H9 (cell line): ENCODE results near the gene ACCSL. TPM values are rescaled to one million over a fixed set of nuclear protein-coding genes. Genes with fewer than 3 reads are reported as not detected.

Experiments used
- DNase-seq: peaks from one replicate; pipeline ENCODE4 v3.0.0-alpha.2; 2017
- H2AFZ ChIP-seq: one replicate; pipeline ENCODE4 v1.6.1; 2013; ENCODE audit warnings: mild to moderate bottlenecking, low read length, control low read depth, moderate library complexity
- H2AK5ac ChIP-seq: 2 replicates; pipeline ENCODE4 v1.6.1; 2013; ENCODE audit warnings: low read length, control low read depth, mixed read lengths; ENCODE audit not compliant: insufficient read length
- H2BK120ac ChIP-seq: one replicate; pipeline ENCODE4 v1.6.1; 2013; ENCODE audit warnings: low read depth, mild to moderate bottlenecking, low read length, control low read depth, inconsistent platforms; ENCODE audit not compliant: poor library complexity, severe bottlenecking
- H2BK12ac ChIP-seq: 2 replicates; pipeline ENCODE4 v1.6.1; 2013; ENCODE audit warnings: low read length, control low read depth, mixed read lengths, low read depth; ENCODE audit not compliant: insufficient read length
- H2BK15ac ChIP-seq: 2 replicates; pipeline ENCODE4 v1.6.1; 2013; ENCODE audit warnings: low read depth, low read length, control low read depth
- H2BK20ac ChIP-seq: one replicate; pipeline ENCODE4 v1.6.1; 2013; ENCODE audit warnings: low read depth, mild to moderate bottlenecking, low read length, control low read depth, inconsistent platforms; ENCODE audit not compliant: poor library complexity, severe bottlenecking
- H2BK5ac ChIP-seq: 2 replicates; pipeline ENCODE4 v1.6.1; 2013; ENCODE audit warnings: low read length, control low read depth, mixed read lengths; ENCODE audit not compliant: insufficient read length
- H3K14ac ChIP-seq: 2 replicates; pipeline ENCODE4 v1.6.1; 2013; ENCODE audit warnings: low read length, control low read depth; ENCODE audit not compliant: insufficient read depth
- H3K18ac ChIP-seq: 2 replicates; pipeline ENCODE4 v1.6.1; 2013; ENCODE audit warnings: low read depth, mild to moderate bottlenecking, mixed read lengths, low read length, control low read depth; ENCODE audit not compliant: insufficient read length
- H3K23ac ChIP-seq: 2 replicates; pipeline ENCODE4 v1.6.1; 2013; ENCODE audit warnings: low read length, control low read depth, mixed read lengths, low read depth; ENCODE audit not compliant: insufficient read length
- H3K23me2 ChIP-seq: 2 replicates; pipeline ENCODE4 v1.6.1; 2013; ENCODE audit warnings: low read depth, mild to moderate bottlenecking, mixed read lengths, low read length, control low read depth; ENCODE audit not compliant: insufficient read length, poor library complexity, severe bottlenecking
- H3K27ac ChIP-seq: 2 replicates; pipeline ENCODE4 v1.5.1; 2013; ENCODE audit warnings: low read length, control low read depth, mixed read lengths, low read depth; ENCODE audit not compliant: insufficient read length
- H3K27me3 ChIP-seq: 2 replicates; pipeline ENCODE4 v1.6.1; 2013; ENCODE audit warnings: low read length, control low read depth, inconsistent platforms; ENCODE audit not compliant: insufficient read depth
- H3K4ac ChIP-seq: 2 replicates; pipeline ENCODE4 v1.6.1; 2013; ENCODE audit warnings: low read depth, mild to moderate bottlenecking, control low read depth, inconsistent platforms, low read length, moderate library complexity
- H3K4me1 ChIP-seq: 2 replicates; pipeline ENCODE4 v1.6.1; 2013; ENCODE audit warnings: low read length, control low read depth, inconsistent platforms; ENCODE audit not compliant: insufficient read depth
- H3K4me2 ChIP-seq: 2 replicates; pipeline ENCODE4 v1.6.1; 2013; ENCODE audit warnings: low read length, control low read depth, mixed read lengths; ENCODE audit not compliant: insufficient read length, insufficient read depth
- H3K56ac ChIP-seq: 2 replicates; pipeline ENCODE4 v1.6.1; 2013; ENCODE audit warnings: low read depth, mild to moderate bottlenecking, mixed read lengths, low read length, control low read depth; ENCODE audit not compliant: insufficient read length
- H3K79me1 ChIP-seq: 2 replicates; pipeline ENCODE4 v1.6.1; 2013; ENCODE audit warnings: low read depth, mild to moderate bottlenecking, moderate library complexity, low read length, control low read depth, inconsistent platforms; ENCODE audit not compliant: insufficient read depth, poor library complexity, severe bottlenecking
- H3K79me2 ChIP-seq: 2 replicates; pipeline ENCODE4 v1.6.1; 2013; ENCODE audit warnings: low read length, control low read depth, inconsistent platforms; ENCODE audit not compliant: insufficient read depth
- H3K9ac ChIP-seq: 2 replicates; pipeline ENCODE4 v1.6.1; 2013; ENCODE audit warnings: low read length, control low read depth, mixed read lengths; ENCODE audit not compliant: insufficient read length; ENCODE audit errors: extremely low read depth
- H3K9me3 ChIP-seq: one replicate; pipeline ENCODE4 v1.6.1; 2013; ENCODE audit warnings: low read depth, low read length, inconsistent platforms; ENCODE audit not compliant: control insufficient read depth
- H3T11ph ChIP-seq: one replicate; pipeline ENCODE4 v1.6.1; 2013; ENCODE audit warnings: mild to moderate bottlenecking, low read length, control low read depth, inconsistent platforms
- H4K20me1 ChIP-seq: one replicate; pipeline ENCODE4 v1.6.1; 2013; ENCODE audit not compliant: control insufficient read depth, insufficient read length, insufficient read depth
- H4K5ac ChIP-seq: 2 replicates; pipeline ENCODE4 v1.6.1; 2013; ENCODE audit warnings: low read depth, mild to moderate bottlenecking, mixed read lengths, low read length, control low read depth; ENCODE audit not compliant: insufficient read length
- H4K8ac ChIP-seq: replicated peaks from 2 replicates; pipeline ENCODE4 v1.6.1; 2013; ENCODE audit warnings: low read length, control low read depth, mixed read lengths, low read depth; ENCODE audit not compliant: insufficient read length
- H4K91ac ChIP-seq: 2 replicates; pipeline ENCODE4 v1.6.1; 2013; ENCODE audit warnings: low read depth, mild to moderate bottlenecking, moderate library complexity, mixed read lengths, low read length, control low read depth; ENCODE audit not compliant: insufficient read length
- H3K27ac Mint-ChIP-seq, 3 experiments: 2 replicates in 2 of 3; 3 replicates in 1 of 3; pipeline ENCODE4 v1.8.0; 2020 to 2021; ENCODE audit warnings: mixed read lengths in 3 of 3, mild to moderate bottlenecking in 1 of 3, moderate library complexity in 1 of 3
- H3K27me3 Mint-ChIP-seq: 2 replicates; pipeline ENCODE4 v1.8.0; 2021; ENCODE audit warnings: low read depth, mild to moderate bottlenecking, moderate library complexity, mixed read lengths
- H3K36me3 Mint-ChIP-seq, 3 experiments: 2 replicates in 2 of 3; 3 replicates in 1 of 3; pipeline ENCODE4 v1.8.0; 2020 to 2021; ENCODE audit warnings: low read depth in 3 of 3, mixed read lengths in 3 of 3; ENCODE audit not compliant: insufficient read depth in 1 of 3
- H3K4me1 Mint-ChIP-seq, 2 experiments: 2 replicates each; pipeline ENCODE4 v1.8.0; 2020; ENCODE audit warnings: mixed read lengths in 2 of 2
- H3K4me3 Mint-ChIP-seq, 2 experiments: 2 replicates in 1 of 2; 3 replicates in 1 of 2; pipeline ENCODE4 v1.8.0; 2020 to 2021; ENCODE audit warnings: mild to moderate bottlenecking in 2 of 2, mixed read lengths in 2 of 2, moderate library complexity in 1 of 2
- H3K9me3 Mint-ChIP-seq, 2 experiments: 2 replicates in 1 of 2; 3 replicates in 1 of 2; pipeline ENCODE4 v1.8.0; 2020; ENCODE audit warnings: mild to moderate bottlenecking in 2 of 2, mixed read lengths in 2 of 2, moderate library complexity in 1 of 2
- CTCF ChIP-seq: fragments of 200-600 bp; sonication (generic); conservative IDR thresholded peaks from 3 replicates; pipeline ENCODE4 v1.8.0; 2021; ENCODE audit warnings: antibody characterized with exemption, mild to moderate bottlenecking
- WGBS: extraction: QIAGEN DNeasy Blood & Tissue Kit; methylation state at CpG from one replicate; pipeline ENCODE4 v1.1.7; 2013; ENCODE audit warnings: missing lambda C conversion rate, low lambda C conversion rate, mixed read lengths; ENCODE audit not compliant: insufficient read length; ENCODE audit errors: extremely low coverage; 5-methylcytosine and 5-hydroxymethylcytosine counted together
- total RNA-seq: library from RNA; stranded (reverse); gene quantifications from 2 replicates; pipeline ENCODE4 v1.2.1, GENCODE V29; 2021

Gene ACCSL
- total RNA-seq, 1 experiment from 2014 or later, result not detected

GRCh38 chr11:44071157-44071556 lies 23.4 kb downstream of the ACCSL start:
- H3K9me3 ChIP-seq, result no peaks in the 10 kb centered on the region

More at GRCh38 chr11:44071157-44071556, 23.4 kb downstream of the ACCSL start:
- Histone ChIP-seq H2AK5ac (no peak overlapping the region), H3K79me1 (no peaks in the 10 kb centered on the region), H4K20me1 (no peaks in the 10 kb centered on the region), H3K4me2 (no peak overlapping the region), H3K27me3 (no peaks in the 10 kb centered on the region), H3K4me1 (no peaks in the 10 kb centered on the region), H3K23me2 (peaks cover 7% of the 10 kb centered on the region), H2BK120ac (no peak overlapping the region), H3T11ph (no peak overlapping the region), H3K18ac (no peak overlapping the region), H4K5ac (no peak overlapping the region), H4K91ac (no peak overlapping the region), H3K4ac (no peak overlapping the region), H4K8ac (no peak overlapping the region), H3K79me2 (no peaks in the 10 kb centered on the region), H3K14ac (no peak overlapping the region), H3K56ac (no peak overlapping the region), H3K9ac (no peak overlapping the region), H2BK12ac (no peak overlapping the region), H3K27ac (no peak overlapping the region), H3K23ac (no peak overlapping the region), H2BK5ac (no peak overlapping the region), H2BK20ac (no peak overlapping the region), H2BK15ac (no peak overlapping the region), H2AFZ (no peak overlapping the region)
- TF ChIP-seq CTCF, result peak; percentile 51
- H3K27ac Mint-ChIP-seq, result no peak overlapping the region
- WGBS, result no CpG with 5 or more reads among the region's 3 CpGs
- H3K36me3 Mint-ChIP-seq, result peaks cover 0 to 10% (median 3%) of the 10 kb centered on the region in 3 experiments; a peak in 4 of 7 replicates
- H3K9me3 Mint-ChIP-seq, result no peaks in the 10 kb centered on the region; a peak in 1 of 5 replicates
- no peak overlapping the region for H3K4me3 Mint-ChIP-seq
- peak; percentile 51 for DNase-seq
- H3K27me3 Mint-ChIP-seq, result peaks cover 13% of the 10 kb centered on the region
- peaks cover 19 to 23% of the 10 kb centered on the region in 2 experiments for H3K4me1 Mint-ChIP-seq
